ENCODE measurements around the gene TRMT1L.
"Not testable (repeated sequence)": the region's sequence is repeated elsewhere in the genome, so short reads cannot be mapped to it uniquely, and the experiment has no call there.

TRMT1L gene, protein sequence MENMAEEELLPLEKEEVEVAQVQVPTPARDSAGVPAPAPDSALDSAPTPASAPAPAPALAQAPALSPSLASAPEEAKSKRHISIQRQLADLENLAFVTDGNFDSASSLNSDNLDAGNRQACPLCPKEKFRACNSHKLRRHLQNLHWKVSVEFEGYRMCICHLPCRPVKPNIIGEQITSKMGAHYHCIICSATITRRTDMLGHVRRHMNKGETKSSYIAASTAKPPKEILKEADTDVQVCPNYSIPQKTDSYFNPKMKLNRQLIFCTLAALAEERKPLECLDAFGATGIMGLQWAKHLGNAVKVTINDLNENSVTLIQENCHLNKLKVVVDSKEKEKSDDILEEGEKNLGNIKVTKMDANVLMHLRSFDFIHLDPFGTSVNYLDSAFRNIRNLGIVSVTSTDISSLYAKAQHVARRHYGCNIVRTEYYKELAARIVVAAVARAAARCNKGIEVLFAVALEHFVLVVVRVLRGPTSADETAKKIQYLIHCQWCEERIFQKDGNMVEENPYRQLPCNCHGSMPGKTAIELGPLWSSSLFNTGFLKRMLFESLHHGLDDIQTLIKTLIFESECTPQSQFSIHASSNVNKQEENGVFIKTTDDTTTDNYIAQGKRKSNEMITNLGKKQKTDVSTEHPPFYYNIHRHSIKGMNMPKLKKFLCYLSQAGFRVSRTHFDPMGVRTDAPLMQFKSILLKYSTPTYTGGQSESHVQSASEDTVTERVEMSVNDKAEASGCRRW

GRCh38 chr1:185156854-185157598, at the start of gene TRMT1L, which contains the start of gene SWT1:
TRMT1L (minus strand) TSS chr1:185156953; CDS start chr1:185156712, 241 bp downstream.
SWT1 (plus strand) TSS chr1:185157167; CDS start chr1:185160842, 3,675 bp downstream.
- peak; percentile 98 for DNase-seq

DNA sequence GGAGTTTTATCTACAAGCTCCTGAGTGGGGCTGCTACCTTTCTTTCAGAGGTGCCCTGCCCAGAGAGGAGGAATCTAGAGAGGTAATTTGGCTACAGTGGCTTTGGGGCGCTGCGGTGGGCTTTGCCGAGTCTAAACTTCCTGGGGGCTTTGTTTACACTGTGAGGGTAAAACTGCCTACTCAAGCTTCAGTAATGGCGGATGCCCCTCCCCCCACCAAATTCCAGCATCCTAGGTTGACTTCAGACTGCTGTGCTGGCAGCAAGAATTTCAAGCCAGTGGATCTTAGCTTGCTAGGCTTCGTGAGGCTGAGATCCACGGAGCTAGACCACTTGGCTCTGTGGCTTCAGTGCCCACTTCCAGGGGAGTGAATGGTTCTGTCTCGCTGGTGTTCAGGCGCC, 44.1 kb upstream of the TRMT1L start:
- no peak for DNase-seq

DNA sequence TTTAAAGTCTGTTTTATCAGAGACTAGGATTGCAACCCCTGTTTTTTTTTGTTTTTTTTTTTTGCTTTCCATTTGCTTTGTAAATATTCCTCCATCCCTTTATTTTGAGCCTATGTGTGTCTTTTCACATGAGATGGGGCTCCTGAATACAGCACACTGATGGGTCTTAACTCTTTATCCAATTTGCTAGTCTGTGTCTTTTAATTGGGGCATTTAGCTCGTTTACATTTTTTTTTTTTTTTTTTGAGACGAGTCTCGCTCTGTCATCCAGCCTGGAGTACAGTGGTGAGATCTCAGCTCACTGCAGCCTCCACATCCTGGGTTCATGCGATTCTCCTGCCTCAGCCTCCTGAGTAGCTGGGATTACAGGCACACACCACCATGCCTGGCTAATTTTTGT, 42.0 kb upstream of the TRMT1L start:
- not testable (repeated sequence) for DNase-seq

- no peak for DNase-seq
These were observed 37.0 kb upstream of the TRMT1L start for GRCh38 chr1:185193756-185194155.

- peak; percentile 45 for DNase-seq
These were observed 13.6 kb upstream of the TRMT1L start for GRCh38 chr1:185170291-185170848.

DNA sequence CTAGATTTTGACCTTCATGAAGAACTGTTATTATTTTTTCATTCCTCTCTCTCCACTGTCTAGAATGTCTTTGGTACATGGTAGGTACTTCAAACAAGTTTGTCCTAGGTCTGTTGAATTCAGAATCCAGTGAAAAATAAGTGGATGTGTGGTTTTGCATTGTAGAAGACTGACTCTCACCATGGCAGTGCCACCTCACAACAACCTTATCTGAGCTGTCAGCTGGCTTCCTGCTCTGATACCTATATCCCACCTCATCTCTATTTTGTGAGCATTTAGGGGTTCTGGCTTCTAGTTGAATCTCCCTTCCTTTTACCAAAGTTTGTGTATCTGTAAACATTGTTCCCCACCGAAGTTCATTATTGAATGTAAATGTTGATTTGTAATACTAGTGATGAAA, 9.4 kb upstream of the TRMT1L start:
- no peak for DNase-seq

- no peak for DNase-seq
These were observed 5.7 kb upstream of the TRMT1L start for GRCh38 chr1:185162491-185162890.

GRCh38 chr1:185159966-185160365, 3.2 kb upstream of the TRMT1L start:
- no peak for DNase-seq

- no peak for DNase-seq
These were observed 2.0 kb upstream of the TRMT1L start for GRCh38 chr1:185158800-185159199.

GRCh38 chr1:185157599-185158412, 1.1 kb upstream of the TRMT1L start:
- no peak for DNase-seq

- DNase-seq, result no peak
These were observed 382 bp downstream of the TRMT1L start for GRCh38 chr1:185156288-185156853.

DNA sequence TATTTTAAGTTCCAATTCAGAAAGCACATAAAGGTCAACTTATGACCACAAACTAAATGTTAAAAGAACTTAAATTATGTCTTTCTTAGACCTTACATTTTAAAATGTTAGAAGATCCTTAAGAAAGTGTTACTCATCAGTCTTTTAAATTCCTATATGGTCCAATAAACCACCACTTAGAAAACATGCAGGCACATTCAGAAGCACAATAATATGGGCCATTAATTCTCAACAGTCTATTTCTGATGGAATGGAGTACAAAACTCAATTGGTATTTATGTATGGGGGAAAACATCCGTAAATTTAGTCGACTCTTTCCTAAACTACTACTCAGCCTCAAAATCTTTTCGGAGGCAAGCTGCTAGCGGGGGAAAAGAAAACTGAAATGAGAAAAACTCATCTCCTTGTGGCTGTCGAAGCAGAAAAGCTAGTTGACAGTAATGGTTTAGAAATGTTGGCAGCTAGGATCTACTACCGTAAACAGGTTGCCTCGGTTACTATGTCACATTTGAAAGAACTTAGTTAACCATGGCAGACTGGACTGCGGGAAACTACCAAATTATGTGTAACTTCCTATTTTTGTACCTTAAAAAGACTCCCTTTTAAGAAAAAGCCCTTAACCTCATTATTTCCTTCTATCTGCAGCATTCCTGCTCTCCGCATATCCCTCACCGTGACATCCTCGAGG, 1.0 kb downstream of the TRMT1L start:
- no peak for DNase-seq

GRCh38 chr1:185154912-185155513, 1.7 kb downstream of the TRMT1L start:
- DNase-seq, result no peak

- DNase-seq, result no peak
These were observed 4.5 kb downstream of the TRMT1L start for GRCh38 chr1:185152187-185152767.

- DNase-seq, result no peak
These were observed 5.5 kb downstream of the TRMT1L start for GRCh38 chr1:185151215-185151614.

DNA sequence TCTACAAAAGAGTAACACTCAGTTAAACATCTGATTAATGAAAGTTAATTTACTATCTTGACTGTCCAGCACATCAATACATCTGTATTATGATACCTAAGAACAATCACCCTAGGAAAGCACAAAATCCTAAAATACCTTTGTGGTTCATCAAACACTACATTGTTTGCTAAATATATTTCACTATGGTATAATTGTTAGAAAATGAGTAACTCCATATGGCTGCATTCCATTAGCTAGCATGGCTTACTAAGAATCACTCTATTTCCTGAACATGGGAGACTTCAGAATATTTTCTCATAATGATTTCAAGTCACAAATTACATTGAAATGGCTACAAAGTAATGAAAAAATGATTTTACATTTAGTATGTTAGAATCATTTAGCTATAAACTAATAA, 12.5 kb downstream of the TRMT1L start:
- no peak for DNase-seq

GRCh38 chr1:185139246-185139645, 17.5 kb downstream of the TRMT1L start:
- DNase-seq, result no peak

GRCh38 chr1:185137896-185138545, 18.7 kb downstream of the TRMT1L start:
- DNase-seq, result no peak

DNA sequence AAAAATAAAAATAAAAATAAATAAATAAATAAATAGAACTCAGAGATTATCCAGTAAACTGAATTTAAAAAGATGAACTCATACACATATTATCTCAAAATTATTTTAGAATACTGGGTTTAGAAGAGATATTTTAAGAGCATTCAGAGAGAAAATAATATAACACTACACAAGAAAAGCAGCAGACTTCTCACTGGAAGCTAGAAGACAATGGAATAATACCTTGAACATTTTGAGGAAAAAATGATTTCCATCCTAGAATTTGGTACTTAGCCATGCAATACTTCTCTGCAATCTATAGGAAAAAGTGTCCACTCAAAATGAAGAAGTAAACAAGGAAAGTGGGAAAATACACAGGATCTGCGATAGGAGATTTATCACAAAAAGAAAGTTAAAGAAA, 24.2 kb downstream of the TRMT1L start:
- no peak for DNase-seq

DNA sequence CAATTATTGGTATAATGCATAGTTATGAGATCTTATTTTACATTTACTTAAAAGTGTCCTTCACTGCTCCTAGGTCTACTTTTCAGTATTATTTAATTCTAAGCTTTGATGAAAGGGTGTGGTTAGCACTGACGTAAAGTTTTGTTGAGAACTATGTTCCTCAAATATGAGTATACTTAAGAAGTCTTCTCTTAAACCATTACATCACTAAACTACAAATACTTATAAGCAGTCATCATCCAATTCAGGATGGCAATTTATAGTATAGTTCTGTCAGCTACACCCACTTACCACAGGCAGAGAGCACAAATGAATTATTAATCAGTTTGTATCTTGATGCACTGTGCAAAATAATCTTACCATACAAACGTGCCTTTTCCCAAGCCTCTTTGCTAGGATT, 27.0 kb downstream of the TRMT1L start:
- DNase-seq, result no peak
